Tibial nerve (tissue), 4 donors: ENCODE results near the gene ABCC12. TPM values are rescaled to one million over a fixed set of nuclear protein-coding genes. Genes with fewer than 3 reads are reported as not detected.

Experiments
- DNase-seq, 2 donors: peaks; one replicate each; pipeline ENCODE4 v3.0.0-alpha.2; 2019; ENCODE audit warnings: low spot score in 2 of 2
- H3K27ac ChIP-seq, 4 donors: fragments of 200-600 bp; sonication (generic) in 3 of 4; one replicate each; pipeline ENCODE4 v1.5.1; 2017 to 2019; ENCODE audit warnings: mild to moderate bottlenecking in 1 of 4
- H3K27me3 ChIP-seq, 2 donors: fragments of 200-600 bp; sonication (generic) in 1 of 2; one replicate each; pipeline versions ENCODE4 v1.5.1 to v1.6.0; 2017 to 2019
- H3K36me3 ChIP-seq, 3 donors: fragments of 200-600 bp; sonication (generic); one replicate each; pipeline ENCODE4 v1.5.1; 2018 to 2019
- H3K4me1 ChIP-seq, 4 donors: fragments of 200-600 bp; sonication (generic) in 3 of 4; one replicate each; pipeline ENCODE4 v1.5.1; 2017 to 2019
- H3K4me3 ChIP-seq, 4 donors: fragments of 200-600 bp; sonication (generic) in 3 of 4; one replicate each; pipeline ENCODE4 v1.5.1; 2017 to 2019; ENCODE audit warnings: mild to moderate bottlenecking in 1 of 4, moderate library complexity in 1 of 4
- H3K9me3 ChIP-seq, 4 donors: fragments of 200-600 bp; sonication (generic) in 3 of 4; one replicate each; pipeline ENCODE4 v1.5.1; 2017 to 2019
- EP300 ChIP-seq, 2 donors: sonication (generic); formaldehyde crosslinking; IDR thresholded peaks; one replicate each; pipeline ENCODE4 v1.6.1; 2017; ENCODE audit warnings: antibody characterized with exemption in 2 of 2, mild to moderate bottlenecking in 1 of 2
- POLR2A ChIP-seq, 2 donors: fragments of 450-650 bp; IDR thresholded peaks; one replicate each; pipeline ENCODE4 v1.6.1; 2017; ENCODE audit warnings: antibody characterized with exemption in 2 of 2, mild to moderate bottlenecking in 2 of 2, moderate library complexity in 2 of 2
- WGBS, 2 donors: methylation state at CpG; one replicate each; pipeline ENCODE4 v1.1.5; 2018; 5-methylcytosine and 5-hydroxymethylcytosine counted together
- total RNA-seq, 4 donors: library from RNA; depleted of rRNA; stranded (reverse); fragments of >200 nt; gene quantifications; one replicate each; pipeline ENCODE4 v1.1.0, GENCODE V29; 2016
- TF ChIP-seq, protein P1 (sequence below), 5 experiments: fragments of 200-600 bp in 3 of 5; fragments of 450-650 bp in 2 of 5; sonication (generic) in 3 of 5; IDR thresholded peaks; one replicate each; pipeline ENCODE4 v1.5.1; 2016 to 2019; ENCODE audit warnings: antibody characterized with exemption in 5 of 5, mild to moderate bottlenecking in 3 of 5, moderate library complexity in 2 of 5

ABCC12 gene
- total RNA-seq, 4 donors from 2014 or later = under 0.01 TPM; not detected in 3

DNA sequence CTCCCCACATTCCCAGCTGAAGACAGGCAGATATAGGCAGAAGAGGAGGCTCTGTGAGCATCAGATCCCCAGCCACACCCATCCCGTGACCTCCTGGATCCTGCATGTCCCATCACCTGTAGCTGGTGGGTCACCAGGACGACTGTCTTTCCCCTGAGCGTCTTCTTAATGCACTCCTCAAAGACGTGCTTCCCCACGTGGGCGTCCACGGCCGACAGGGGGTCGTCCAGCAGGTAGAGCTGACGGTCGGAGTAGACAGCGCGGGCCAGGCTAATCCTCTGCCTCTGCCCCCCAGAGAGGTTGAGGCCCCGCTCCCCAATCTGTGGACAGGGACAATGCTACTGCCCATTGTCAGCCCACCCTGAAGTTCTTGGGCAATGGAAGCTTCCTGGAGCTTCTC lies 40.5 kb downstream of the ABCC12 start:
- Histone ChIP-seq H3K9me3 (no peaks in the 10 kb centered on the region), H3K36me3 (no peaks in the 10 kb centered on the region), H3K4me1 (no peaks in the 10 kb centered on the region), H3K27ac (no peak overlapping the region), H3K27me3 (no peaks in the 10 kb centered on the region), H3K4me3 (no peak overlapping the region)
- TF ChIP-seq POLR2A (IDR thresholded peaks at IDR 0.05) (no peak), EP300 (IDR thresholded peaks at IDR 0.05) (no peak)
- TF ChIP-seq, protein P1, sequence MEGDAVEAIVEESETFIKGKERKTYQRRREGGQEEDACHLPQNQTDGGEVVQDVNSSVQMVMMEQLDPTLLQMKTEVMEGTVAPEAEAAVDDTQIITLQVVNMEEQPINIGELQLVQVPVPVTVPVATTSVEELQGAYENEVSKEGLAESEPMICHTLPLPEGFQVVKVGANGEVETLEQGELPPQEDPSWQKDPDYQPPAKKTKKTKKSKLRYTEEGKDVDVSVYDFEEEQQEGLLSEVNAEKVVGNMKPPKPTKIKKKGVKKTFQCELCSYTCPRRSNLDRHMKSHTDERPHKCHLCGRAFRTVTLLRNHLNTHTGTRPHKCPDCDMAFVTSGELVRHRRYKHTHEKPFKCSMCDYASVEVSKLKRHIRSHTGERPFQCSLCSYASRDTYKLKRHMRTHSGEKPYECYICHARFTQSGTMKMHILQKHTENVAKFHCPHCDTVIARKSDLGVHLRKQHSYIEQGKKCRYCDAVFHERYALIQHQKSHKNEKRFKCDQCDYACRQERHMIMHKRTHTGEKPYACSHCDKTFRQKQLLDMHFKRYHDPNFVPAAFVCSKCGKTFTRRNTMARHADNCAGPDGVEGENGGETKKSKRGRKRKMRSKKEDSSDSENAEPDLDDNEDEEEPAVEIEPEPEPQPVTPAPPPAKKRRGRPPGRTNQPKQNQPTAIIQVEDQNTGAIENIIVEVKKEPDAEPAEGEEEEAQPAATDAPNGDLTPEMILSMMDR (IDR thresholded peaks at IDR 0.05) = no peak
- no peak for DNase-seq
- 92 to 94% methylated on average over 14 of the region's 14 CpGs for WGBS, 2 donors

DNA sequence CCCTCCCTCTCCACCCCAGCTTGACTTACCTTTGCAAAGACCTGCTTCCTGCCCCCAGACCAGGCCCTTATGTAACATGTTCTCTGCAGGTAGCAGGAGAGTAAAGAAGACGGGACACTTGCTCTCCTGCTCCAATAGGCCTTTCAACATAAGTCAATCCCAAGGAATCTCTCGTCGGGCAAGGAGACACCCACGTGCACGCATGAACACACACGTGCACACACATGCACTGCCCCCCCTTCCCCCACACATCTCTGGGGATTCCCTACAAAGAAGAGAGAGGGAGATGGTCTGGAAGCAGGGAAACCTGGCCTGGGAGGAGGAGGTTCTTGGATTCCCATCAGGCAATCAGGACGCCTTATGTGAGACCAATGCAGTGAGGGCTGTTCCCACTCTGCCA lies 41.4 kb downstream of the ABCC12 start:
- Histone ChIP-seq H3K9me3 (no peaks in the 10 kb centered on the region), H3K36me3 (no peaks in the 10 kb centered on the region), H3K27ac (no peak overlapping the region), H3K27me3 (no peaks in the 10 kb centered on the region), H3K4me1 (no peaks in the 10 kb centered on the region), H3K4me3 (no peak overlapping the region)
- DNase-seq = no peak
- WGBS, 2 donors = 89 to 92% methylated on average over 7 of the region's 7 CpGs
- no peak for TF ChIP-seq EP300 (IDR thresholded peaks at IDR 0.05)
- TF ChIP-seq, protein P1 (IDR thresholded peaks at IDR 0.05) = no peak
- TF ChIP-seq POLR2A (IDR thresholded peaks at IDR 0.05) = no peak

DNA sequence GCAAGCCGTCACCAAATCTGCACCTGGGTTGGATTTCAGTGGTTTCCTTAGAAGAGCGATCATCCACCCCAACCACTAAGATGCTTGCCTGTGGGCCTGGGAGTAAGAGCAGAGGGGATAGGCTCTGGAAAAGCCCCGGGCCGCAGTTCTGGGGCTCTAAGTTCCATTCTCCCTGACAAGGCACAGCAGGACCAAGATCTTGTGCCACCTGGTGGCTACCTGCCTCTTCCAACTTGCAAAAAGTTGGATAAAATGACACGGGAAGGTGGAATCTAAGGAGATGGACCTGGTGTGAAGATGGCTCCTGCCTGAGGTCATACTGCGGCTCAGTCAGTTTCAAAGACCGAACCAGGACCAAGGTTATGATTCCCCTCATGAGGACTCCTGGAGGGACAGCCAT lies 42.3 kb downstream of the ABCC12 start:
- Histone ChIP-seq H3K36me3 (no peaks in the 10 kb centered on the region), H3K27me3 (no peaks in the 10 kb centered on the region), H3K4me1 (no peaks in the 10 kb centered on the region), H3K9me3 (no peaks in the 10 kb centered on the region), H3K27ac (no peak overlapping the region), H3K4me3 (no peak overlapping the region)
- no peak for DNase-seq
- no peak for TF ChIP-seq POLR2A (IDR thresholded peaks at IDR 0.05)
- 81% methylated on average over 7 of the region's 7 CpGs for WGBS, 2 donors

DNA sequence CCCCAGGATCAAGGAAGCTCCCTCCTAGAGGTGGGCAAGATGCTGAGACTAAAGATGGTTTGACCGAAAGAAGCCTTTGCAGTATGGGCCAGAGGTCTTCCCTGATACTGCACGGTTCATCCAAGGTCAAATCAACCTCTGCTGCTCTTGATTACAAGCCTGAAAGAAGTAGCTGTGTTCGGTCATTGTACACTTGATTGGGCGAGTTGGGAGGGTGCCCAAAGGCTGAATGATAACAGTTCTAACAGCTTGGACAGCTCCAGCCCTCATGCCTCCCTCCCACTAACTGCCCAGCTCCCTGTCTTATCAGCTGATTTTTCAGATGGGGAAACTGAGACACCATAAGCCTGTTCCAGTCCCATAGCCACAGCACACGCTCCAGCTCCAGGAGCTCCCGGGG lies 42.8 kb downstream of the ABCC12 start:
- Histone ChIP-seq H3K4me1 (no peaks in the 10 kb centered on the region), H3K4me3 (no peak overlapping the region), H3K27me3 (no peaks in the 10 kb centered on the region), H3K27ac (no peak overlapping the region), H3K9me3 (no peaks in the 10 kb centered on the region), H3K36me3 (no peaks in the 10 kb centered on the region)
- no peak for DNase-seq
- TF ChIP-seq EP300 (IDR thresholded peaks at IDR 0.05) (no peak), POLR2A (IDR thresholded peaks at IDR 0.05) (no peak)
- TF ChIP-seq, protein P1 (IDR thresholded peaks at IDR 0.05) = no peak
- WGBS, 2 donors = 54 to 64% methylated on average over 6 of the region's 6 CpGs

DNA sequence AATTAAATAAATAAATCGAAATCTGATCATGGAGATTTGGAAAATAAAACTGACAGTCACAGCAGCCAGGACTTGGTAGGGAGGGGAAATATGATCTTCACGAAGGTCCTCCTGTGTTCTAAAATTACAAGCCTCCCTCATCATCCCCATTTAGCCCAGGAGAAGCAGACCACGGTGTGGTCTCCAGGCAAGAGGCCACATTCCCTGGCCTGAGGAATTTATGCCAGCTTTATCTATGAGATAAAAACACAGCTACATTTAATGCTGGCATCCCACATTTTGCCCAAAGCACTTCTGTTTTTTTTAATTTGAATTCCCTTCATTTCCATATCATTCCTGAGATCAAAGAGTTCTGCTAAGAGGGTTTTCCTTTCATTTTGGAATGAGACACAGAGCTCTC lies 43.2 kb downstream of the ABCC12 start:
- WGBS, 2 donors = 54 to 57% methylated on average over 3 of the region's 3 CpGs
- Histone ChIP-seq H3K36me3 (no peaks in the 10 kb centered on the region), H3K27me3 (no peaks in the 10 kb centered on the region), H3K27ac (no peak overlapping the region), H3K4me3 (no peak overlapping the region), H3K9me3 (no peaks in the 10 kb centered on the region), H3K4me1 (no peaks in the 10 kb centered on the region)
- DNase-seq = no peak
- TF ChIP-seq EP300 (IDR thresholded peaks at IDR 0.05) (no peak), POLR2A (IDR thresholded peaks at IDR 0.05) (no peak)
- TF ChIP-seq, protein P1 (IDR thresholded peaks at IDR 0.05) = no peak

DNA sequence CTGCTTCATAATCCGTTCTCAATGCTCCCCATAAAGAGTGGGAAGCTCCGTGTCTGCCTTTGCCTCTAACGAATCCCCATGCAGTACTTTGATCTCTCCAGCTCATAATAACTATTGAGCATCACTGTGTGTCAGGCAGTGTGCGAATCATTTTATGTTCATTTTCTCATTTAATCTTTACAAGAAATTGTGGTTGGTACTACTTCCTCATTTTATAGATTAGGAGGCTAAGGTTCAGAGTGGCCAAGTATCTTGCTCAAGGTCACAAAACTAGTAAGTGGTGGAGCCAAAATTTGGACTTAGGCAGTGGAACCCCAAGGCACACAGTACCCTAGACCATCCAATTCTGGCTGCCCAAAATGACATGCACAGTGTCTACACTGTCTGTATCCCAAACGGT lies 44.8 kb downstream of the ABCC12 start:
- DNase-seq = no peak
- TF ChIP-seq POLR2A (IDR thresholded peaks at IDR 0.05) (no peak), EP300 (IDR thresholded peaks at IDR 0.05) (no peak)
- TF ChIP-seq, protein P1 (IDR thresholded peaks at IDR 0.05) = no peak
- H3K4me1 ChIP-seq = no peaks in the 10 kb centered on the region
- no peaks in the 10 kb centered on the region for H3K9me3 ChIP-seq
- H3K36me3 ChIP-seq = no peaks in the 10 kb centered on the region
- 81 to 86% methylated on average over 5 of the region's 5 CpGs for WGBS, 2 donors
- no peak overlapping the region for H3K4me3 ChIP-seq
- H3K27ac ChIP-seq = no peak overlapping the region
- H3K27me3 ChIP-seq = no peaks in the 10 kb centered on the region
